BJ (cell line): ENCODE results near the gene MOV10. TPM values are rescaled to one million over a fixed set of nuclear protein-coding genes. Genes with fewer than 3 reads are reported as not detected.

Source experiments
- CTCF ChIA-PET: fragments of 350-600 bp; formaldehyde crosslinking; extraction: SDS; loops from one replicate; lab custom pipeline; 2021; ENCODE audit warnings: antibody characterized with exemption, inconsistent platforms; lab: Yijun Ruan, JAX
- POLR2A ChIA-PET: fragments of 300-600 bp; sonication (Branson Sonifier 250); formaldehyde crosslinking; extraction: SDS; loops from one replicate; lab custom pipeline; 2021; ENCODE audit warnings: antibody characterized with exemption; lab: Charles Lee
- DNase-seq: peaks from one replicate; pipeline ENCODE4 v3.0.0-alpha.2; 2011; ENCODE audit warnings: low read depth
- H3K27me3 ChIP-seq: 2 replicates; pipeline ENCODE4 v1.6.0; 2011; ENCODE audit warnings: low read length; ENCODE audit not compliant: control insufficient read depth, insufficient read depth
- H3K36me3 ChIP-seq: 2 replicates; pipeline ENCODE4 v1.5.1; 2011; ENCODE audit warnings: low read length; ENCODE audit not compliant: control insufficient read depth, insufficient read depth
- H3K4me3 ChIP-seq: 2 replicates; pipeline ENCODE4 v1.5.1; 2011; ENCODE audit warnings: low read depth, mild to moderate bottlenecking, control low read depth, low read length
- CTCF ChIP-seq: IDR thresholded peaks from 2 replicates; pipeline ENCODE4 v1.5.1; 2011; ENCODE audit warnings: low read depth, mild to moderate bottlenecking, control low read depth, inconsistent platforms, low read length, moderate library complexity; ENCODE audit not compliant: insufficient read depth
- polyA plus RNA-seq: library from polyadenylated mRNA; depleted of rRNA; stranded (reverse); fragments of >200 nt; gene quantifications from 2 replicates; pipeline ENCODE4 v1.2.3, GENCODE V29; 2011; rRNA removed
- small RNA-seq: library from RNA; depleted of rRNA; stranded (forward); fragments of <200 nt; gene quantifications from one replicate; pipeline ENCODE3, GENCODE V24; 2012; ENCODE audit warnings: low replicate concordance, low read depth; ENCODE audit not compliant: insufficient read length

The MOV10 gene
- polyA plus RNA-seq, 1 experiment, result 93.7 TPM

- H3K36me3 ChIP-seq, result no peaks in the 10 kb centered on the region
- TF ChIP-seq CTCF, result peak; percentile 83
- ChIA-PET CTCF (interaction anchor here (1.0 to 11.0 kb wide), 17 partner anchors 8 to 331 kb away, joined by 3 to 160 read pairs (median 6); partner anchors contain the start of genes PPM1J and SLC16A1), POLR2A (interaction anchor here (0.5 to 0.6 kb wide), 2 partner anchors 22 to 350 kb away, joined by 3 read pairs; no protein-coding TSS in a partner anchor)
- no peak for DNase-seq
- H3K4me3 ChIP-seq, result peak overlapping the region; percentile 22
- H3K27me3 ChIP-seq, result peaks cover 7% of the 10 kb centered on the region
Observed at GRCh38 chr1:112744009-112744578, 69.6 kb downstream of the MOV10 start.

- ChIA-PET CTCF (interaction anchor here (1.2 to 11.0 kb wide), 4 partner anchors 8 to 324 kb away, joined by 3 to 160 read pairs (median 4); partner anchors contain the start of genes LRIG2 and PPM1J), POLR2A (no interaction called here)
- TF ChIP-seq CTCF, result no peak
- no peaks in the 10 kb centered on the region for H3K36me3 ChIP-seq
- DNase-seq, result no peak
- peaks cover 2% of the 10 kb centered on the region; the same call in 1 of the 2 replicates for H3K27me3 ChIP-seq
- H3K4me3 ChIP-seq, result no peak overlapping the region
Observed at GRCh38 chr1:112748396-112748795, 73.9 kb downstream of the MOV10 start.

Small RNA genes within 50 kb of the gene (small RNA-seq; reads per million reads assigned to genes)
- gene RNU7-70P, result not detected

Other genes with a start within 250 kb of the MOV10 start
- gene WNT2B, start 165.7 kb upstream of the MOV10 start, polyA plus RNA-seq, result 2.0 and 3.1 TPM in 2 replicates
- 7.2 and 9.3 TPM in 2 replicates for gene ST7L, start 55.5 kb upstream of the MOV10 start, polyA plus RNA-seq
- gene CAPZA1, start 54.8 kb upstream of the MOV10 start, polyA plus RNA-seq, result 65.1 and 165 TPM in 2 replicates
- 1,093 and 1,537 TPM in 2 replicates for gene RHOC, start 32.5 kb downstream of the MOV10 start, polyA plus RNA-seq
- gene PPM1J, start 40.7 kb downstream of the MOV10 start, polyA plus RNA-seq, result 0.67 and 1.4 TPM in 2 replicates